ENCODE measurements around the gene LDHAL6B. TPM values are rescaled to one million over a fixed set of nuclear protein-coding genes. Genes with fewer than 3 reads are reported as not detected.

Gene LDHAL6B
- total RNA-seq, 1 experiment from 2014 or later: not detected

- DNase-seq (ENCODE audit: low read depth): no peak
These were observed 29.4 kb upstream of the LDHAL6B start for GRCh38 chr15:59177317-59177660.

DNA sequence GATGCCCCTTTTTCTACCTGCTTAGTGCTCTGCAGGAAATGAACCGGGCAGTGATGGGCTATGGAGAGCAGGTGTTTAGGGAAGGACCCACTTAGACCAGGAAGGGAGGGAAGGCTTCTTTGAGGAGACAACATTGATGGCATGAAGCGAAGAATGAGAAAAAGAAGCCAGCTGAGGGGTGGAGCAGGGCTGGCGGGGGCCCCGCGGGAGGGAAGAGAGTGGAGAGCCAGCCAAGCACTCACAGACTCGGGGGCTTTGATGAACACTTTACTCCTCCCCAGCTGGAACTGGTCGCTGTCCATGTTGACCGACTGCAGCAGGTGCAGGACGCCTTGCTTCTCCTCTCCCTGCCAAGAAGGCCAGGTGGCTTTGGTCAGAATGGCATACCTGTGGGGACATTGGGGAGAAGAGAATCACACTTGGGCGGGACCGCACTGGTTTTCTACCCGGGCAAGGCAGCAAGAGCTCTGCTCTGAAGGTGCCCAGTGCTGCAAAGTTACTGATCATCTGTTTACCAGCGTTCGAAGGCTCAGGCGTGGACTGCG, 28.4 kb upstream of the LDHAL6B start:
- DNase-seq (ENCODE audit: low read depth): no peak

GRCh38 chr15:59179717-59180116, 26.9 kb upstream of the LDHAL6B start:
- no peak for DNase-seq (ENCODE audit: low read depth)

- no peak for DNase-seq (ENCODE audit: low read depth)
These were observed 25.6 kb upstream of the LDHAL6B start for GRCh38 chr15:59180945-59181600.

- no peak for DNase-seq (ENCODE audit: low read depth)
These were observed 20.9 kb upstream of the LDHAL6B start for GRCh38 chr15:59185725-59186124.

GRCh38 chr15:59186501-59186900, 20.1 kb upstream of the LDHAL6B start:
- no peak for DNase-seq (ENCODE audit: low read depth)

DNA sequence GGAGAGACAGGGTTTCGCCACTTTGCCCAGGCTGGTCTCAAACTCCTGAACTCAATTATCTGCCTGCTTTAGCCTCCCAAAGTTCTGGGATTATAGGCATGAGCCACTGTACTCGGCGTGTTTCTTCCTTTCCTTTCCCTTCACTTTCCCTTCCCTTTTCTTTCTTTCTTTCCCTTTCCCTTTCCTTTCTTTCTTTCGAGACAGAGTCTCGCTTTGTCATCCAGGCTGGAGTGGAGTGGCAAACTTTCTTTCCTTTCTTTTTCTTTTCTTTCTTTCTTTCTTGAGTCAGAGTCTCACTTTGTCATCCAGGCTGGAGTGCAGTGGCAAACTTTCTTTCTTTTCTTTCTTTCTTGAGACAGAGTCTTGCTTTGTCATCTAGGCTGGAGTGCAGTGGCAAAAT, 17.4 kb upstream of the LDHAL6B start:
- no peak for DNase-seq (ENCODE audit: low read depth)

GRCh38 chr15:59190291-59190690, 16.4 kb upstream of the LDHAL6B start:
- no peak for DNase-seq (ENCODE audit: low read depth)

GRCh38 chr15:59191855-59192237, 14.8 kb upstream of the LDHAL6B start:
- DNase-seq (ENCODE audit: low read depth): peak; percentile 90

GRCh38 chr15:59194639-59195325, 11.9 kb upstream of the LDHAL6B start:
- no peak for DNase-seq (ENCODE audit: low read depth)

GRCh38 chr15:59196416-59196815, 10.2 kb upstream of the LDHAL6B start:
- DNase-seq (ENCODE audit: low read depth): no peak

- DNase-seq (ENCODE audit: low read depth): no peak
These were observed 9.2 kb upstream of the LDHAL6B start for GRCh38 chr15:59197454-59197853.

GRCh38 chr15:59199626-59200465, 6.8 kb upstream of the LDHAL6B start:
- DNase-seq (ENCODE audit: low read depth): peak; percentile 68

DNA sequence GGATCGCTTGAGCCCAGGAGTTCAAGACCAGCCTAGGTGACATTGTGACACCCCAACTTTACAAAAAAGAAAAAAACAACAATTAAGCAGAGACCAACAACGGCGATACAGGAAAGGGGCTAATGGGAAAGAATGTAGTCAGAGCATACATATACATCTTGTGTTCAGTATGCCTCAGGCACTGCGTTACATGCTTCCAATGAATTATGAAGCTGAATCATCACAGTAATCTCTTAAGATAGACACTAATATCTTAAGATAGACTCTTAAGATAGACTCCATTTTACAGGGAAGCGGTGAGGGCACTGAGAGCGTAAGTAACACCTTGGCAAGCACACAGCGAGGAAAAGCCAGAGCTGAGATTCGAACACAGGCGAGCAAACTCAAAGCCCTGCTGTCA, 6.1 kb upstream of the LDHAL6B start:
- DNase-seq (ENCODE audit: low read depth): no peak

DNA sequence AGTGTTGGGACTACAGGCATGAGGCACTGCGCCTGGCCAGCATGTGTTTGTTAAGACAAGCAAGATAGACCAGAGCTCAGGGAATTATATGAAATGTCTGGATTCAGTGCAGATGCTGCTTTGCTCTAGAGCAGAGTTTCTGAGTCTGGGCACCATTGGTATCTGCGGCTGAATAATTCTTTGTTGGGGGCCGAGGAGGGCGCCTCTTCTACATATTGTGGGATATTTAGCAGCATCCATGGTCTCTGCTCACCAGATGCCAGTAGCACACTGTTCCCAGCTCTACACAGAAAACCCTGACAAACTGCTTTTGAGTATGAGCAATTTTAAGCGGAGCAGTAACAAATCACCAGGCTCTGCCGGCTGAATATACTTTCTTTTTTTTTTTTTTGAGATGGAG, 3.6 kb upstream of the LDHAL6B start:
- DNase-seq (ENCODE audit: low read depth): no peak

DNA sequence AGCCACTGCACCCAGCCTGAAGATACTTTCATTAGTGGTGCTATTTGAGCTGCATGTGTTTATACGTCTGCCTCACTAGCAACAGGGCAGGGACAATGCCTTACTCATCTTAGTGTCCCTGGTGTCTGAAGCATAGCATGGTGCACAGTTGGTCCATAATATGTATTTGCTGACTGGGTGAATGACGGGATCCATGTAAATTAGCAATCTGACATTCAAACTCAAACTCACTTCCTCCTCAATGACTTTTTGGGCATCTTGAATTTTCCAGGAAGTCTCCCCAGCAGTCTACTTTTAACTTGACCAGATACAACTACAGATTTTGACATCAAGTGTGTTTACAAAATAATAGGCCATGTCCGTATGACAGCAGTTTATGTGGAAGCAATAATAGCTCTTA, 3.0 kb upstream of the LDHAL6B start:
- DNase-seq (ENCODE audit: low read depth): no peak

DNA sequence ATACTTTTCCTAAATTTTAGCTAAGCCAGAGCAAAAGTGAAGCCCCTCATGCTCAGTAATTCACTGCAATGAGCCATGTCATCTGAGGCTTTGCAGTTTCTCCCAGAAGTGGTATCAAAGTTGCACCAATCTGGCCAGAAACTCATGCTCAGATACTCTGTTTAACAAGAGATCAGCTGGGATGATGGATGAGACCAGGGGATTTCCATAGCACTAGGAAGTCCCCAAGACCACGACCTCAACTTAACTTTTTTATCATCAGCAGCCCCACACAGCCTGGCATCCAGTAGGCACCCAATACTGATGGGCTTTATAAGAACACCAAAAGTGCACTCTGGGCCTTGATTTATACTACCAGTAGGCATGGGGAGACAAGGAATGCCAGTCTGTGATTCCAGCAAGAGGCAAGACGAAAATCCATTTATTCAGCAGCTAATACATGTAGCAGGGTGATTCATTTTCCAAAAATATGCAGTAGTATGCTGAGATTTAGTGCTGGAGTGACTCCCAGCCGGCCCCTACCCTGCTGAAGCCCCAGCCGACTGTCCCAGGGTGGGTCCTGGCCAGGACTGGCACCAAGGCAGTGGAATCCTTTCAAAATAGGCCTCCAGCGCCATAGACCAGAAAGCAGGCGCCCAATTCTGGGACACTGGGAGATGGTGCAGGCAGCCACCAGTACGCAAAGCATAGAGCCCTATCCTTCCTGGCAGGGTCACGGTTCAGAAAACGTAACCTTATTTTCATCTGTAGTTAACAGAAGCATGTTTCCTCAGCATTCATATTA, 612 bp upstream of the LDHAL6B start:
- DNase-seq (ENCODE audit: low read depth): no peak

DNA sequence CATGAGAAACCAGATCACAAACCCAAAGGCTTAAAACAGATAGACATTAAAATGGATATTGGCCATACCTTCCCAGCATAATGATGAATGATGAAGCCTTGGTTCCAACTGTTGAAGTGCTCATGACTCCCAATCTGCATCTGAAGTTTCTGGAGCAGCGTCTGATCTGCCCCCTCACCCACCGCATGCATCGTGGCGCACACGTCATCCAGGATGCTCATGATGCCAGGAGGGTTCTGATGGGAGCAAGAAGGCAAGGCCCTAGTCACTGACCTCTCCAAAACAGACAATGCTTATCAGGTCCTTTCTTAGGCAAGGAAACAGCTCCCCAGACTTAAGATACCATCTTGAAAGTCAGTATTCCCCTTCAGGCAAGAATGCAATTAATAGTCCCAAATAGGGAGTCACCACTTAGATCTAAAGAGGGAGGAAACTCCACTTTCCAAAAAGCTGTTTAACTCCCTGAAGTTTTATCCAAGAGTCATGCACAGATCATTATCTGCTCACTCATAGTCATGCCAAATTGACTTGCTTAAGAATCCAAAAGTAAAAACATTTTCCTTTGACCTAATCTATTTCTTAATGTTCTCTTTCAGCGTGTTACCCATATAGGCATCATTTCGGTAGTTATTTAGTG, 2.1 kb downstream of the LDHAL6B start:
- no peak for DNase-seq (ENCODE audit: low read depth)

GRCh38 chr15:59210186-59210585, 3.5 kb downstream of the LDHAL6B start:
- DNase-seq (ENCODE audit: low read depth): no peak

GRCh38 chr15:59216911-59217310, 10.3 kb downstream of the LDHAL6B start:
- no peak for DNase-seq (ENCODE audit: low read depth)

- no peak for DNase-seq (ENCODE audit: low read depth)
These were observed 11.3 kb downstream of the LDHAL6B start for GRCh38 chr15:59217876-59218498.
